HG02610 (cell line): ENCODE measurements around the gene RECQL5.

Experiments used
- ATAC-seq: cut with Tn5 transposase; IDR thresholded peaks from one replicate; pipeline ENCODE4 v1.9.1; 2021; ENCODE audit warnings: mild to moderate bottlenecking, moderate library complexity; ENCODE audit not compliant: unreplicated experiment

Gene RECQL5

GRCh38 chr17:75619506-75620431, 47.2 kb downstream of the RECQL5 start:
- no peak for ATAC-seq

- ATAC-seq, result no peak
Observed at GRCh38 chr17:75617675-75618074, 49.3 kb downstream of the RECQL5 start.

- ATAC-seq, result no peak
Observed at GRCh38 chr17:75617218-75617617, 49.7 kb downstream of the RECQL5 start.

- ATAC-seq, result no peak
Observed at GRCh38 chr17:75616521-75617122, 50.3 kb downstream of the RECQL5 start.

GRCh38 chr17:75615301-75615700, 51.7 kb downstream of the RECQL5 start:
- ATAC-seq, result no peak

GRCh38 chr17:75614556-75615270, 52.2 kb downstream of the RECQL5 start:
- no peak for ATAC-seq

- no peak for ATAC-seq
Observed at GRCh38 chr17:75614006-75614405, 52.9 kb downstream of the RECQL5 start.

- ATAC-seq, result no peak
Observed at GRCh38 chr17:75612906-75613626, 53.9 kb downstream of the RECQL5 start.

- no peak for ATAC-seq
Observed at GRCh38 chr17:75611851-75612429, 55.0 kb downstream of the RECQL5 start.

- ATAC-seq, result no peak
Observed at GRCh38 chr17:75610103-75610984, 56.6 kb downstream of the RECQL5 start.

GRCh38 chr17:75607086-75607485, 59.9 kb downstream of the RECQL5 start:
- no peak for ATAC-seq

- no peak for ATAC-seq
Observed at GRCh38 chr17:75605790-75606189, 61.2 kb downstream of the RECQL5 start.

GRCh38 chr17:75604034-75604695, 62.8 kb downstream of the RECQL5 start:
- no peak for ATAC-seq

GRCh38 chr17:75603123-75603522, 63.8 kb downstream of the RECQL5 start:
- no peak for ATAC-seq

GRCh38 chr17:75602644-75603043, 64.3 kb downstream of the RECQL5 start:
- no peak for ATAC-seq

- ATAC-seq, result no peak
Observed at GRCh38 chr17:75601057-75601987, 65.6 kb downstream of the RECQL5 start.

GRCh38 chr17:75596320-75597087, 70.5 kb downstream of the RECQL5 start:
- no peak for ATAC-seq
